SJCRH30 (cell line): Measurements from ENCODE around the gene TSC2. TPM values are rescaled to one million over a fixed set of nuclear protein-coding genes. Genes with fewer than 3 reads are reported as not detected.
A peak's percentile ranks its signal among the peaks of the same experiment; 100 is the strongest.
"Not testable (repeated sequence)": the region's sequence is repeated elsewhere in the genome, so short reads cannot be mapped to it uniquely, and the experiment has no call there.

ENCODE experiments used
- DNase-seq, 2 experiments: peaks; one replicate each; pipeline ENCODE4 v3.0.0-alpha.2; 2015 to 2020
- H3K27ac ChIP-seq: fragments of 250-450 bp; sonication (Bioruptor Pico); 2 replicates; pipeline ENCODE4 v1.5.1; 2020; ENCODE audit warnings: mild to moderate bottlenecking, moderate library complexity
- H3K27me3 ChIP-seq: fragments of 250-450 bp; sonication (Bioruptor Pico); 2 replicates; pipeline ENCODE4 v1.5.1; 2020; ENCODE audit warnings: mild to moderate bottlenecking, moderate library complexity
- H3K36me3 ChIP-seq: fragments of 250-450 bp; sonication (Bioruptor Pico); 2 replicates; pipeline ENCODE4 v1.5.1; 2020; ENCODE audit warnings: mild to moderate bottlenecking, moderate library complexity
- H3K4me1 ChIP-seq: fragments of 250-450 bp; sonication (Bioruptor Pico); 2 replicates; pipeline ENCODE4 v1.5.1; 2020; ENCODE audit warnings: mild to moderate bottlenecking, moderate library complexity
- H3K4me3 ChIP-seq: fragments of 250-450 bp; sonication (Bioruptor Pico); 2 replicates; pipeline ENCODE4 v1.5.1; 2020; ENCODE audit warnings: mild to moderate bottlenecking, moderate library complexity
- H3K9me3 ChIP-seq: fragments of 250-450 bp; sonication (Bioruptor Pico); replicated peaks from 2 replicates; pipeline ENCODE4 v1.5.1; 2020; ENCODE audit warnings: mild to moderate bottlenecking, moderate library complexity
- total RNA-seq: library from RNA; depleted of rRNA; stranded (reverse); fragments of >200 nt; shearing (Covaris generic); gene quantifications from 2 replicates; pipeline ENCODE4 v1.2.3, GENCODE V29; 2014

TSC2 gene
- total RNA-seq, 1 experiment from 2014 or later = 37.1 TPM

DNA sequence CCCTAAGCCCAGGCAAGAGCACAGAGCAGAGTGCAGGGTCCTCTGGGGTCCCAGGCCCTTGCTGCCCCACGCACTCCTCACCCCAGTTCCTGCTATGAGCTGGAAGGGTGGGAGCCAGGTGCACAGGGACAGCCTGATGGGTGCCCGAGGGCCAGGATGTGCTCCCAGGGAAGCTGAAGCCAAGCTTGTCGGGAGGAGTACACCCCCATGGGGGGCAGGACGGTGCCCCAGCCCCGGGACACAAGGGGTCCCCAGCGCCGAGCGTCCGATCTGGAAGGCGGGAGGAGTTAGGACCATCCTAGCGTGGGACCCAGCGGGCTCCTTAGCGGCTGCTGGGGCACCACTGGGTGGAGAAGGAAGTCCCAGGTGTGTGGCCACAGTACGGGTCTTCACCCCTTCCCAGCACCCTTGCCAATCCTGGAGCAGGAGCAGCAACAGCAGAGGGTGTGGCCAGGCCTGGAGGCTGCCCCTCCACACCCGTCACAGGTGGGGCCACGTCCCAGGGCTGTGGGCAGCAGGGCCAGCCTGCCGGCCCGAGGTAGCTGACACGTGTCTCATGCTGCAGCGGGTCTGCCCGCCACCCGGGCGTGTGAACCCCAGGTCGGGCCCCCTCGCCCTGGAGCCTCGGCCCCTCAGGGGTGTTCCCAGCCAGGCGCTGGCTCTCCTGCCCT, 76.1 kb downstream of the TSC2 start:
- H3K4me1 ChIP-seq, H3K9me3 ChIP-seq, H3K36me3 ChIP-seq, H3K27me3 ChIP-seq, DNase-seq: not testable (repeated sequence)
- peak overlapping the region; percentile 57 for H3K4me3 ChIP-seq
- peak overlapping the region; percentile 97 for H3K27ac ChIP-seq

DNA sequence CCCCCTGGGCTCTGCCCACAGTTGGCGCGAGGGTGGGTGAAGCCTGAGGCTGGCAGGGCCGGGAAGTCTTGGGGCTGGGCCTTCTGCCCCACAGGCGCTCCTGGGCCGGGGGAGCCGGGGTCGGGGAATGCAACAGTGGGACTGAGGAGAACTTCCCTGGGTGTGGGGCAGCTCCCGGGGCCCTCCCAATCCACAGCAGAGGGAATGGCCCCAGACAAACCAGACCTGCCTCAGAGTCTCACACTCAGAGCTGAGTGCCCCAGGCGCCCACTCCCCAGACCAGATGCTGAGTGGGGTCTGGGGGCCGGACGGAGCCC, 76.5 kb downstream of the TSC2 start:
- not testable (repeated sequence) for H3K27me3 ChIP-seq, H3K9me3 ChIP-seq, H3K36me3 ChIP-seq, H3K4me1 ChIP-seq, DNase-seq
- Histone ChIP-seq H3K27ac (peak overlapping the region; percentile 97), H3K4me3 (peak overlapping the region; percentile 57)

DNA sequence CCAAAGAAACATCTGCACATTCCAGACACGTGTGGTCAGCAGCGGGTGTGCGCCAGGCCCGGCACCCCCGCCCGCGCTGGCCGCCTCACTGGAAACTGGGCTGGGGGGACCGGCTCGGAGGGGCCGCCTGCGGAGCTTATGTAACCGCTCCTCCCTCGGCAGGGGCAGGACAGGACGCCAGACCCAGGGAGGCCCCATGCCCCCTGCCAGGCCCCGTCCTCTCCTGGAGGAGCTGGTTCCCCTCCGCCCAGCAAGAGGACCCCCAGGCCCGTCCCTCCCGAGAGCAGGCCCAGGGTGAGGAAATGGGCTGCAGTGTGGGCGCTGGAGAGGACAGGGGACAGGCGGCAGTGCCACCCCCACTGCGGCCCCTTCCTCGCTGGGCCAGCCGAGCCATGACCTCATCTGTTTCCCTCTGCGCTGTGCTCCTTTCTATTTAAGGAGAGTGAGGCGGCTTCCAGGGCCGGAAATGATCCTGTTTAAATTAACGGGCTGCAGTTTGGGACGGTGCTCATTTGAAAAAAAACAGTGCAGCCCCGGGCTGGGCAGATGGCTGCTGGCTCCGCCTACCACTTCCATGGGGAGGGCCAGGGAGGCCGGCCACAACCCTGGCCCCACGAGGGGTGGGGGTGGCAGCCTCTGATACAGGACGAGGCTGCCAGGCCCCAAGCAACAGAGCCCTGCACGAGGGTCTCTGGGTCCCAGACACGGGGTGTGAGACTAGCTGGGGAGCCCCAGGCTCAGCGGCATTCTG, 77.1 kb downstream of the TSC2 start:
- peak; percentile 79 for DNase-seq
- H3K27me3 ChIP-seq, H3K9me3 ChIP-seq, H3K4me1 ChIP-seq, H3K36me3 ChIP-seq: not testable (repeated sequence)
- peak overlapping the region; percentile 97 for H3K27ac ChIP-seq
- H3K4me3 ChIP-seq = peak overlapping the region; percentile 57

DNA sequence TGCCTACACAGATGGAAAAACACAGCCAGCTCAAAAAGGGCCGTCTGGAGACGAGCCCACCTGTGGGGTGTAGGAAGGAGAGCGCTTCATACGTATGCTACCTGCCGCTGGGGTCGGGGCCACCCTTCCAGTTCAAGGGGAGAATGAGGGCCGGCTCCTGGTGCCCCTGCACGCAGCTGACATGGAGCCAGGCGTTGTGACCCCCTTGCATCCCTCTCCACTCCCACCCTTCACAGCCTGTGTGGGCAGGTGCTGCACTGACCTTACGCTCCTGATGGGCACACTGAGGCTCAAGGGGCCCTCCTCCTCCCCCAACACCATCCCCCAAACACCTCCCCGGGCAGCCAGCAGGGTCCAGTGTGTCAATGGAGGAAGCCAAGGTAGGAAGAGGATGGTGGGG, 77.8 kb downstream of the TSC2 start:
- H3K27ac ChIP-seq = peak overlapping the region; percentile 97
- H3K4me1 ChIP-seq, H3K36me3 ChIP-seq, H3K27me3 ChIP-seq, DNase-seq, H3K4me3 ChIP-seq, H3K9me3 ChIP-seq: not testable (repeated sequence)

DNA sequence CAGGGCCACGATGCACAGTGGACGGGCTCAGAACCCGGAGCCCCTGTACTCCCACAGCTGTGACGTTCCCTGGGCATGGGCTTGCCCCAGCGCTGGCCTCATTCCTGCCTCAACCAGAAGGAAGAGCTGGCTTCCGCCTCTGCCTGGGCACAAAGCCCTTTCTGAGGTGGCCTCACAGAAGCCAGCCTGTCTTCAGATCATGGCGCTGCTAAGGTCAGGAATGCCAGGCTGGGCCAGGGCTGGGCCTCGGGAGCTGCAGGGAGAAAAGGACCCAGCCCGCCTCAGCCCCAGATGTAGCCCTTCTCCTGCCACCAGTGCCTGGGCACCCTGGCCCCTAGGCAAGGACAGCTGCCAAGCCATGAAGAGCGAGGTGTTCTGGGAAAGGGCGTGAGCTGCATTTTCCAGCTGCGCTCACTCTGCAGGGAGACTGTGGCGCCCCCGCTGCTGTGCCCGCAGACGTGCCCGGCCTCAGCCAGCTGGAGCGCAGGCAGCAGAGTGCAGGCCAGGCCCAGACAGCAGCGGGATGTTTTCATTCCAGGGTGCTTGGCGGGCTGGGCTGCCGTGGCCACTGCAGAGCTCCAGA, 78.5 kb downstream of the TSC2 start:
- H3K4me1 ChIP-seq, H3K4me3 ChIP-seq, H3K27me3 ChIP-seq, DNase-seq, H3K27ac ChIP-seq, H3K36me3 ChIP-seq, H3K9me3 ChIP-seq: not testable (repeated sequence)

DNA sequence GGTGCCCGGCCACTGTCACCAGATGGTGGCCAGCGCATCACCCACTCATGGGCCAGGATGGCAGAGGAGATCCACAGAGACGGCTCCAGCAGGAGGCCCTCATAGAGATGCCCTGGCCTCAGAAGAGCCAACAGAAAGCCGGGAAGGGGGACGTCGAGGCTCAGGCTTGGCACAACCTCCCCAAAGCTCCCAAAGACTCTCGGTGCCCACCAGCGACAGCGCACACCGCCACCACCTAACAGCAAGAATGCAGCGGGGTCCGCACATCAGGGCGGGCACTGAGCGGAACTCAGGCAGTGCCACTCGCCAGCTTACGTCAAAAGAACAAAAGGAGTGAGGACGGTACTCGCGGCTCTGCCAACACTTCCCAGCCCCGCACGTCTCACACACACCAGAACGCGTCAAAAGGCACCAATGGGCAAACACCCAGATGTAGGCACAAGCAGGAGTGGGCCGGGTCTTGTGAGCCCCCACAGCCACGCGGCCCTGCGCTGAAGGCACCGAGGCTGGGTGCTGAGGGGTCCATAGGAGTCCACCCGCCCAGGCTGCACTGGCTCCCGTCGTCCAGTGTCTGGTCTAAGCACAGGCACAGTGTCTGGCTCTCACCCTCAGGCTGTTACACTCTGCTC, 79.3 kb downstream of the TSC2 start:
- H3K9me3 ChIP-seq, DNase-seq, H3K4me3 ChIP-seq, H3K4me1 ChIP-seq, H3K36me3 ChIP-seq, H3K27ac ChIP-seq, H3K27me3 ChIP-seq: not testable (repeated sequence)

DNA sequence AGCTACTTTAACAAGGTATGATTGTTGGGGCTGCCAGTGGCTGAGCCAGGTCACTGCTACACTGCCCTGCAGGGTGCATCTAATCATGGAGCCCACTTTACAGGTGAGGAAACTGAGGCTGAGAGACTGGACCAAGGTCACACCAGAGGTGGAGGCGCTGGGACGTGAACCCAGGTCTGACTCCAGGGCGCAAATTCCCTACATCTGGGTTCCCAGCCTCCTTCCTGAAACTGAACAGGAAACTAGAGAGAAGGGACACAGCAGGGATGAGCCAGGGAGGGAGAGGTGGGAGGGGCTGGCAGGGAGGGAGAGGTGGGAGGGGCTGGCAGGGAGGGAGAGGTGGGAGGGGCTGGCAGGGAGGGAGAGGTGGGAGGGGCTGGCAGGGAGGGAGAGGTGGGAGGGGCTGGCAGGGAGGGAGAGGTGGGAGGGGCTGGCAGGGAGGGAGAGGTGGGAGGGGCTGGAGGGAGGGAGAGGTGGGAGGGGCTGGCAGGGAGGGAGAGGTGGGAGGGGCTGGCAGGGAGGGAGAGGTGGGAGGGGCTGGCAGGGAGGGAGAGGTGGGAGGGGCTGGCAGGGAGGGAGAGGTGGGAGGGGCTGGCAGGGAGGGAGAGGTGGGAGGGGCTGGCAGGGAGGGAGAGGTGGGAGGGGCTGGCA, 80.0 kb downstream of the TSC2 start:
- H3K4me3 ChIP-seq, H3K36me3 ChIP-seq, H3K27me3 ChIP-seq, H3K4me1 ChIP-seq, H3K27ac ChIP-seq, H3K9me3 ChIP-seq: not testable (repeated sequence)
- peak; percentile 46 to 55 for DNase-seq

DNA sequence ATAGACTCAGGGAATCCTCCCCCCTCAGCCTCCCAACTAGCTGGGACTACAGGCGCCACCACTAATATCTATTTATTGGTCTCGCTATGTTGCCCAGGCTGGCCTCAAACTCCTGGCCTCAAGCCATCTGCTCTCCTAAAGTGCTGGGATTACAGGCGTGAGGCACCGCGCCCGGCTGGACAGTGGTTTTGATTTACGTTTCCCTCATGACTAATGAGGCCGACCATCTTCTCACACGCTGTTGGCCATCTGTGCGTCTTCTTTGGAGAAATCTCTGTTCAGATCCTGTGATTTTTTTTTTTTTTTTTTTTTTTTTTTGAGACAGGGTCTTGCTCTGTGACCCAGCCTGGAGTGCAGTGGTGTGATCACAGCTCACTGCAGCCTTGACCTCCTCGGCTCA, 81.5 kb downstream of the TSC2 start:
- DNase-seq = peak in 1 of 2 experiments; percentile 35
- not testable (repeated sequence) for H3K9me3 ChIP-seq, H3K4me1 ChIP-seq, H3K4me3 ChIP-seq, H3K27me3 ChIP-seq, H3K36me3 ChIP-seq, H3K27ac ChIP-seq

DNA sequence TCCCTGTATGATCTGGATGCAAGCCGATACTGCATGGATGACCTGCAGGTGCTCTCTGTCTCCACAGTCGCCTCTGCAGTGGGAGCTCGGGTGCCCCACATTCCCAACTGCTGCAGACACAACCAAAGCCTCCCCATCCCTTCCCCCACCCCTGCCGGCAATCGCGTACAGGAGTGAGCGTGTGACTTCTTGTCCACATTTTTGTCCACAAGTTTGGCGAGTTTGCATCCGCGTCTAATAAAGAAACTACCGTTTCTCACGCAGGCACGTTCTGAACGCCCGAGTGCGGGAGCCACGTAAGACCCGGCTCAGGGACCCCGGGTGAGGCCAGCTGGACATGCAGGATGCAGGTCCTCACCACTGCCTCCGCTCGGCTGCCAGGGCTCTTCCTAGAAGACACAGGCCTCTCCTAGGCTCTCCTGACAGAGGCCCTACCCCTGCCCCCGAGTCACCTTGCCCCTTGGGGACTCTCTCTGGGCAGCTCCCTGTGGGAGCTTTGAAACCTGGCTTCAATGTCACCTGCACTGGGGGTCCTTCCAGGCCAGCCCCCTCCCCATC, 82.2 kb downstream of the TSC2 start:
- not testable (repeated sequence) for DNase-seq, H3K9me3 ChIP-seq, H3K36me3 ChIP-seq, H3K4me1 ChIP-seq, H3K27me3 ChIP-seq, H3K27ac ChIP-seq, H3K4me3 ChIP-seq

DNA sequence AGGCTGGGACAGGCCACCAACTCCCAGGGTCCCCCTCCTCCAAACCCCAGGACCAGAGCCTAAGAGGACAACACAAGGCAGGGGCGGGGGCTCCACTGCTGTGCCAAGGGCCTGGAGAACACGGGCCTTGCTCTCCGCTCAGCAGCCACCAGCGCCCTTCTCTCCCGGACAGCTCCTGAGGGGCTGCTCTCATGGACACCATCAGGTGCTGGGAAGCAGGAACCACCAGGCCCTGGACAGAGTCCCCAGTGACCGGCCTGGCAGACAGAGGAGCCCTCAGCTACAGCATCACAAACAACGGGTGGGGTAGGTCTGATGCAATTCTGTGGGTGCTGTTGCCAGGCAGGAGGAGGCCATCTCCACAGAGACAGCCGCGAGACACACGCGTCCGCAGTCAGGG, 86.0 kb downstream of the TSC2 start:
- H3K27me3 ChIP-seq, H3K27ac ChIP-seq, H3K9me3 ChIP-seq, H3K4me1 ChIP-seq, H3K4me3 ChIP-seq, DNase-seq, H3K36me3 ChIP-seq: not testable (repeated sequence)

DNA sequence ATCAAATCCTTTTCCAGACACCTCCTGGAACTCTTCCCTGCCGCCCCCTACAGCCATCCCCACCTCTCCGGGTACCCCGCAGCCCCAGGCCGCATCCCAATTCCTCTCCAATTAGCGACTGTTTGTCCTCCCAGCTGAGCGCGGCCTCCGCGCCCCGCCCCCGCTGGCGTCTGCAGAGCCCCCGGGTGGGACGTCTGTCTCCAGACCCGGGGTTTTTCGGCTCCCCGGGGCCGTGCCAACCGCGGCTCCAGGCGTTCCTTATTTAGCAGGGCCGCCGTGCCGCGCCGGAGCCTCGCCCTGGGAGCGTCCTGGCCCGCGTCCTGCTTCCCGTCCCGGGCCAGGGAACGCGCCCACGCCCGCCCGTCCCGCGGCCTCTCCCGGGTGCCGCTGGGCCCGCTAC, 87.3 kb downstream of the TSC2 start:
- H3K27me3 ChIP-seq, DNase-seq, H3K9me3 ChIP-seq, H3K36me3 ChIP-seq, H3K27ac ChIP-seq, H3K4me1 ChIP-seq: not testable (repeated sequence)
- peak overlapping the region; percentile 64 for H3K4me3 ChIP-seq

DNA sequence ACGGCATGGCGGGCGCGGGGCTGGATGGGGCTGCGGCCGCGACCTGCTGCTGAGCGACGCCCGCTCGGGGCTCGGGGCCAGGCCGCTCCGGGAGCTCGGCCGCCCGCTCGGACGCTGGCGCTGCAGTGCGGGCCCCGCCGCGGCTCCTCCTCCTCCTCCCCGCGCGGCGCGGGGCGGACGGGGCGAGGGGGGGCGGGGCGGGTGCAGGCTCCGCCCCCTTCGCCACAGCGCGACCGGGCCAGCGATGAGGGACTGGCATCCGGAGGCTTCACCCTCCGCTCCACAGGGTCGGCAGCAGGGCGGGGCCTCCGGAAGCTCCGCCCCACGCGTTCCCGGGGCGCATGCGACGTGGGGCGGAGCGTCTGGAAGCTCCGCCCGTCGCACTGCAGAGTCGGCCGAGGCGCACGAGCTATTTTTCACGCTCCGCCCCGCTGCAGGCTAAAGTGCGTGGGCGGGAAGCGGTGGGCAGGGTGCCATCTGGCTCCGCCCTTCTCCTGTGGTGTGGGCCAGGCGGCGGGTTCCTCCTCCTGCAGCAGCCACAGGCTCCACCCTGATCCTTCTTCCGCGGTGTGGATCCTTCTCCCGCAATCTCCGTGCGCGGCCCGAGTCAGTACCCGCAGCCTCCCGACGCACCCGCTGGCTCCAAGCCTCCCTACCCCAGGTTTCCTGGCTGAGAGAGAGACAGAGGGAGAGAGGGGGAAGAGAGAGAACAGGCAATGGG, 88.1 kb downstream of the TSC2 start, which contains the start of gene PKD1:
Gene PKD1 (minus strand): TSS at position 129 of the 721 bp plus-strand sequence. CDS start 209 bp downstream, outside the sequence.
- peak within 1 kb of the TSS; percentile 64 for H3K4me3 ChIP-seq
- not testable (repeated sequence) for H3K27me3 ChIP-seq, H3K4me1 ChIP-seq, H3K27ac ChIP-seq, H3K36me3 ChIP-seq, H3K9me3 ChIP-seq
- peak; percentile 87 to 95 for DNase-seq
